ENCODE measurements around the gene GJB2.

The GJB2 gene

DNA sequence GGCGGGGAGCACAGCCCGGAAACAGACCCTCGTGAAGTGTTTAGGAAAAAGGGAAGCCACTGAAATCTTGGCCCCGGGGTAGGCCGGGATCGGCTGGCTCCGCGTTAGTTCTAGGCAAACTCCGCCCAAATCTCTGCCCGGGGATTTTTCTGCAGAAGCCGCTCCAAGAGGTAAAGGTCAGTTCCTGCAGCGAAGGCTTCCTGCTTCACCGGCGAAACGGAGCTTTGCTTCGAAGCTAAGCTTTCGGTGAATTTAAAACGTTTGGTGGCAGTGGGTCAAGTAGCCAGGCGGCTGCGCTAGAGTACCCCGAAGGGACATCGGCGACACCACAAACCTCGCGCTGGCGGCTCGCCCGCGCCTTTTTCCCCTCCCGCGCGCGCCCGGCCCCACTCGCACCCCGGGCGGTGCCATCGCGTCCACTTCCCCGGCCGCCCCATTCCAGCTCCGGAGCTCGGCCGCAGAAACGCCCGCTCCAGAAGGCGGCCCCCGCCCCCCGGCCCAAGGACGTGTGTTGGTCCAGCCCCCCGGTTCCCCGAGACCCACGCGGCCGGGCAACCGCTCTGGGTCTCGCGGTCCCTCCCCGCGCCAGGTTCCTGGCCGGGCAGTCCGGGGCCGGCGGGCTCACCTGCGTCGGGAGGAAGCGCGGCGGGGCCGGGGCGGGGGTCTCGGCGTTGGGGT lies 441 bp downstream of the GJB2 start:
- no peak for DNase-seq (ENCODE audit: low read depth, low spot score)

DNA sequence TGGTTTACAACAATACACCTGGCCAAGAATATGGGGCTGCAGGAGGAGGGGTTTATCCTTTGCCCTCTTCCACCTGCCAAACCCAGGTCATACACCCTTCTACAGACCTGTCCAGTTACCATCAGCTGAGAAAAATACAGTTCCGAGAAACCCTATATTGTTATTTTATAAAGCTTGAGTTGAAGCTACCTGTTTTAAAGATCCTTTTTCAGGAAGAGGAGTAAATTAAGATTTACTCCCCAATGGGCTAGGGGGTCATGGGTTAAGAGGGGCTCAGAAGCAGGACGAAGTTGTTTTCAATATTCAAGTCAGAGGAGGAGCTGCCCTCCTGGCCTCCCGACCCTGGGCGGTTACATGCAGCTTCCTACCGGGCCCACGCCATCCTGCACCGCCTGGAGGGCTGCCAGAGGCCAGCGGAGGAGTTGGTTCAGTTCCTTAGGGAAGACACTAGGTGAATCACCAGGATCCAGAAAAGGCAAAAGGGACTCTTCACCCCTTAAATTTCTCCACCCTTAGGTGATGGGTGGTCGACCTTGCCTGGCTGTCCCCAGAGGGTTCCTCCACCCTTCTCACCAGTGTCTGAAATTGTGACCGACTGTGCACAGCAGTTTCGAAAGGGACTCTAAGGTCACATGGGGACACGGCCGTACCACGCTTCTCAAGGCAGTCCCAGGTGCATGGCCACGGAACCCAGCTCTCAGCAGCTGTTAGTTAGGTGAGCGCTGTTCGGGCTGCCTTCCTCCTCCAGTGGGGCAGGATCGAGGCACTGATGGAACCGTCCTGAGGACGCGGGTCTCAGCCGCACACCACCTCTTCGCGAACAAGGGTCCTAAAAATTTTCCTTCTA lies 1.2 kb downstream of the GJB2 start:
- no peak for DNase-seq (ENCODE audit: low read depth, low spot score)

DNA sequence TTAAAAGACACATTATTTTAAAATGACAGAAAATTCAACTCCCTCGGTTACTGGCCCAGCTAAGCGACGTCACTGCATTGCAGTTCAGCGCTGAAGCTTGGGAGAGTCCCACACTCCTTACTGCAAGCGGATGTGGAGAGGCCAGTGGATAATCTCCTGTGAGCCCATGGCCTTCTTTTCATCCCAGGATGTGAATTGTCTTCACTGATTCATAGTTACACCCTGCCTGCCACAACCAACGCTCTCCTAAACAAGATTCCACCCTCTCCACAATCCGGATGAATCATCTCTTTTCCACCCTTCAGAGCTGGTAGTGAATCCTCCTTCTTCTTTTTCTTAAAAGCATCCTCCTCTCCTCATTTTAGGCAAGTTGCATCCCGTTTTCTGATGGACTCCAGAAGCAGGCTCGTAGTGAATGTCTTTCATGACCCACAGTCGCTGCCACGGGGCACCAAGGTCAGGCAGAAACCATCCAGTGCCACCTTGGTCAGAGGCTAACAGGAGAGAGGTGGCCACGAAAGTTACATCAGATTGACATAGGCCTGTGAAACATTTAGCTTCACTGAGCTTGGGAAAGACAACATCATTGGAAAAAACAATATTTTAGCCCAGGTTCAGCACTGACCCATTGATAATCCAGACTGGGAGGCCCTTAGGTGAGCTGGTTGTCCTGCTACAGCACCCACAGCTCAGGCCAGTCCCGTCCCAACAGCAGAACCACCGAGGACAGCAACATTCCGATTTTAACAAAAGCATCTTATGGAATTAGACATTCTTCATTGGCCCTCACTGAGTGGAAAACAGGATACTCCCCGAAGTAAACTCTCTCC lies 2.0 kb downstream of the GJB2 start:
- no peak for DNase-seq (ENCODE audit: low read depth, low spot score)

DNA sequence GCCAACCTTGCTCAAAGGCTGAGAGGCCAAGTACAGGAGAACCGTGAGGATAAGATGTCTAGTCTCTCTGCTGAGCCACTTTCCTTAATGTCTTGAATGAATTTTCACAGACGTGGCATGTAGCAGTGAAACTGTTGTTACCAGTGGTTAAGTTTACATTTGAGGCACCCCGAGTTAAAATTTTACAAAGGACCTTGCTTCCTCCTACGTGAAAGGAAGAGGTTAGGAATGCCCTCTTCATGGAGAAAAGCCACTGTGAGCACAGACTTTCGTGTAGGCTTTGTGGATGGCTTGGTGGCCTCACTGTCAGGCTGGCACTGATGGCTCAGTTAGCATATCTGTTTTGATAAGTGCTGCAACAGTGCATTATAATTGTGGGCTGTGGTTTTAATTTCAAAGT lies 2.7 kb downstream of the GJB2 start:
- no peak for DNase-seq (ENCODE audit: low read depth, low spot score)

DNA sequence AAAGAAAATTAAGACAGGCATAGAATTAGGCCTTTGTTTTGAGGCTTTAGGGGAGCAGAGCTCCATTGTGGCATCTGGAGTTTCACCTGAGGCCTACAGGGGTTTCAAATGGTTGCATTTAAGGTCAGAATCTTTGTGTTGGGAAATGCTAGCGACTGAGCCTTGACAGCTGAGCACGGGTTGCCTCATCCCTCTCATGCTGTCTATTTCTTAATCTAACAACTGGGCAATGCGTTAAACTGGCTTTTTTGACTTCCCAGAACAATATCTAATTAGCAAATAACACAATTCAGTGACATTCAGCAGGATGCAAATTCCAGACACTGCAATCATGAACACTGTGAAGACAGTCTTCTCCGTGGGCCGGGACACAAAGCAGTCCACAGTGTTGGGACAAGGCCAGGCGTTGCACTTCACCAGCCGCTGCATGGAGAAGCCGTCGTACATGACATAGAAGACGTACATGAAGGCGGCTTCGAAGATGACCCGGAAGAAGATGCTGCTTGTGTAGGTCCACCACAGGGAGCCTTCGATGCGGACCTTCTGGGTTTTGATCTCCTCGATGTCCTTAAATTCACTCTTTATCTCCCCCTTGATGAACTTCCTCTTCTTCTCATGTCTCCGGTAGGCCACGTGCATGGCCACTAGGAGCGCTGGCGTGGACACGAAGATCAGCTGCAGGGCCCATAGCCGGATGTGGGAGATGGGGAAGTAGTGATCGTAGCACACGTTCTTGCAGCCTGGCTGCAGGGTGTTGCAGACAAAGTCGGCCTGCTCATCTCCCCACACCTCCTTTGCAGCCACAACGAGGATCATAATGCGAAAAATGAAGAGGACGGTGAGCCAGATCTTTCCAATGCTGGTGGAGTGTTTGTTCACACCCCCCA lies 3.8 kb downstream of the GJB2 start:
- no peak for DNase-seq (ENCODE audit: low read depth, low spot score)

DNA sequence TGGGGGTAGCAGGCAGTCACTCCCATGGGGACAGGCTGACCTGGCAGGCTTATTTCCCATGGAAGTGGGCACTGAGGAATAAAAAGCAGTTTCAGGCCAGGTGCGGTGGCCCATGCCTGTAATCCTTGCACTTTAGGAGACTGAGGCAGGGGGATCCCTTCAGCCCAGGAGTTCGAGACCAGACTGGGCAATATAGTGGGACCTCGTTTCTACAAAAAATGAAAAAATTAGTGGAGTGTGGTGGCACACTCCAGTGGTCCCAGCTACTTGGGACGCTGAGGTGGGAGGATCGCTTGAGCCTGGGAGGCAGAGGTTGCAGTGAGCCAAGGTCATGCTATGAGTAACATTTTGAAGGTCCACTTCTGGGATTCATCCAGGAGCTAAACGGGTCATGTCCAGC lies 6.0 kb downstream of the GJB2 start:
- no peak for DNase-seq (ENCODE audit: low read depth, low spot score)

DNA sequence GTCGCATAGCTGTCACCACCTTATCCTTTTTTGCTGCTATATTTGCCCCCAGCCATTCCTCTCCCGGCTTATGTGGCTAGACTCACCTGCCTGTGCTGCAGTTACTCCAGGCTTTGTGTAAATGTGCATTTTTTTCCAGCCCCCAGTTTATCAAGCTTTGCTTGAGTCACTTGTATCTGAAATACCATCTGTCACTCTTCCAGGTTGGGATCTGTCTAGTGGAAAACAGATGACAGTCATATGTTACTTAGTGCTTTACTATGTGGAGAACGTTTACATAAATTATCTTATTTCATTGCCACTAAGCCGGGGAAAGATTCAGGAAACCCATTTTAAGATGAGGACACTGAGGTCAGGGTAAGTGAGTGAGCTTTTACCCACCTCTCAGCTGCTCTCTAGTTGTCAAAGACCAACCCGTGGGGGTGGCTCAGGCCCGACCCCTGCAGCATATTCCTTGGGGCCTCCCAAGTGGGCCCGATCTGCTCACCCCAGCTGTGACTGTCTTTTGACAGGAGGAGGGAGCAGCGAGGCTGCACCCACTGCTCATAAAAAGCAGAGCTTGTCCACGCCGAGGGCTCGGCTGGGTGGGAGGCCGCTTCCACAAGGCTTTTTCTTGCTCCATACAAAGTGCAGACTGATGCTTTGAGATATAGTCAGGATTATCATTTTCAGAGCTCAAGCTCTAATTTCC lies 7.2 kb downstream of the GJB2 start:
- no peak for DNase-seq (ENCODE audit: low read depth, low spot score)

DNA sequence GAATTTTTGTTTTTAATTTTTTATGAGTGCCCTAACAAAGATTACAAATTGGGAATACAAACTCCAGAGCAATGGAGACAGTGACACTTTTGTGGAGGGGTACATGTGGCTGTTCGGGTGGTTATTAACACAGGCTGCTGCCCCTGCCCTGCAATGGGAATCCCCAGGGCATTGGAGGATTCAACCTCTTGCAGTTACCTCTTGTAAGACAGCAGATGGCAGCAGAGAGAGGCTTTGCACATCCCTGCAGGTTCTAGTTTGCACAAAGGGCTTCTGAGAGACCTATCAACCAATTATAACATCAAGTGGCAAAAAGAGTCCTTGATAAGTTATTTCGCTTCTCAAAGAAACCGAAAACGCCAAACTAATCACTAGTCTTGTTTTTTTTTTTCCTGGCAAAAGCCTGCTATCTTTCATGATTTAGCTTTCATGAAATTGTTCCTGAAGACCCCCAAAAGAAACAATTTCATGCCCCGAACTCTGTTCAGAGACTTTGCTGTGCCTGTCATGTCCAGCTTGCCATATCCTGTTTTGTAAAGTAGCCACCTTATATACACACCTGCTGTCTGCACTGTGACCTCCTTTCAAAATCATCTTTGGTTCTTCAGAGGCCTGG lies 10.4 kb downstream of the GJB2 start:
- DNase-seq (ENCODE audit: low read depth, low spot score) = peak; percentile 41

DNA sequence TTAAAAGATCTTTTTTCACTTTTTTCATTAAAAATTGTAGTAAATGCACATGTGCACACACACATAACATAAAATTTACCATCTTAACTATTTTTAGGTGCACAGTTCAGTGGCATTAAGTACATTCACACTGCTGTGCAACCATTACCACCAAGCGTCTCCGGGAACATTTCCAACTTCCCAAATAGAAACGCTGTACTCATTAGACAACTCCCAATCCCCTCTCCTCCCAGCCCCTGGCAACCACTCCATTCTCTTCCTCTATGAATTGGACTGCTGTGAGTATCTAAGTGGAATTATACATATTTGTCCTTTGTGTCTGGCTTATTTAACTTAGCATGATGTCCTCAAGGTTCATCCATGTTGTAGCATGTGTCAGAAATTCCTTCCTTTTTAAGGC lies 11.6 kb downstream of the GJB2 start:
- DNase-seq (ENCODE audit: low read depth, low spot score) = no peak

DNA sequence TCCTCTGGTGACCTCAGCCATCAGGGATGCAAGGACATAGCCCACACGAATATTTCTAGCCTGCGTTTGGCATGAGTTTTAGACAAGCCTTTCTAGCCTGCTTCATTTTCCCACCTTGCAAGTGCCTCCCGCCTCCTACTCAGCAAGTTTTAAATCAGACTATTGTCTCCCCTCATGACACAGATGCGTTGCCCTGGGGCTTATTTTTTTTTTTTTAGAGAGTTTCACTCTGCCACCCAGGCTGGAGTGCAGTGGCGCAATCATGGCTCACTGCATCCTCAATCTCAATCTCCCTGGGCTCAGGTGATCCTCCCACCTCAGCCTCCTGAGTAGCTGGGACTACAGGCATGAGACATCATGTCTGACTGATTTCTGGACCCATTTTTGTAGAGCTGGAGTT lies 14.6 kb downstream of the GJB2 start:
- no peak for DNase-seq (ENCODE audit: low read depth, low spot score)

DNA sequence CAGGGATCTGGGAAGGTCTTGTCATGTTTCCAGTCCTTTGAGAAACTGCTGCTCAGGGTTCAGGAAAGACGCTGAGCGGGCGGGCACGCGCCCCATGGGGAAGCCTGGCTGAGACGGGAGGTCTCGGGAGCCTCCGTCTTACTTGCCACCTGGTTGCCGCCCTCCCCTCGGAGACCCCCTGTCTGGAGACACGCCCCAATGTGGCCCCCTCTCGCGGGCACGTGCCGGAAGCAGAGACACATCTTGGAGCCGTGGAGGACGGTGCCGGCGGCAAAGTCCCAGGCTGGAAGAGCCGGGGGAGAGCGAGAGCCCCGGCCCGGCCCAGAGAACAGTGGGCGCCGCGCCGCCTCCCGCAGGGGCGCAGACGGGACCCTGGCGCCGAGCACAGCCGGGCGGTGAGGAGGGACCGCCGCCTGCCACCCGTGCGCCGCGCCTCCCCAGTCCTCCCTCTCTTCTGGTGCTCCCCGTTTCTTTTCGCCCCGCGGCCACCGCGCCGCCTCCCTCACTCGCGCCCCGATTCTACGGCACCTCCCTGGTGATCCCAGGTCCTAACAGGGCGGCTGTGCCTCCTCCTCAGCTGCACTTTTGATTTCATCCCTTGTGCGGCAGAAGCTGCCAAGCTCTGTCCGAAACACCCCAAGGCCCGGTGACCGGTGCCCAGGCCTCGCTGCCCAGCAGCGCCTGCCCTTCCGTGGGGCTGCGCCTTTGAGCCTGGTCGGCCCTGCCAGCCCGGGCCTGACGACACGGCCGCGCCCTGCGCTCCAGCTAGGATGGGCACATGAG lies 15.5 kb downstream of the GJB2 start:
- no peak for DNase-seq (ENCODE audit: low read depth, low spot score)

DNA sequence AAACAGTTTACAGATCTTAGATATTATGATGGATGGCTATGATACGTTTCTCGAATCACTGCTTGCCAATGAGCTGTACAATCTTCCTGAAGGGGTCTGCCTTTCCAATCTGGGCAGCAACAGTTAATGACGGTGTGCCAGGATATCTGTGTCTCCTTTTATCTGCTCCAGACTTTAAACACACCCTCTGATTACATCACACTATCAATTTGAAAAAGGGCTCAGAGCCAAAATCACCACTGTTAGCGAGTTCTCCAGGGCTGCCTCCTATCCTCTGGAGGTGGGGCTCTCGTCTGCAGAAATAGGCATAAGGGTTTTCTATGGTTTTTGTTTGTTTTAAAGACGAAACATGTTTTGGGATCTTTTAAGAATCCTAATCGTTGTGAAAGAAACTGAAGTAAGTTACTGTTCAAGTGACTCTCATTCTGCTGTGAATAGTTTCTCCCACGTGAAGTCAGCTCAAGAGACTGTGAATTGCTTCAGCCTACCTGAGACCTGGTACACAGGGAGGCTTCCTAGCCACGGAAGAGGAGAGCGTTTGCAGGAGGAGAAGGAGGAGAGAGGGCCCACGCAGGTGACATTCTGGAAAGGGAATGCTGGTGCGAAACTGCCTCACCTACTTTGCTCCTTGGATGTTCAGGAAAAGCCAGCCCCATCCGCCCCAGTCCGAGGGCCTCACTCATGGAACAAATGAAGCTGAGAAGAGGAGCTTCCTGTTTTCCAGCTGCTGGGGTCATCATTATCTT lies 16.7 kb downstream of the GJB2 start:
- no peak for DNase-seq (ENCODE audit: low read depth, low spot score)

DNA sequence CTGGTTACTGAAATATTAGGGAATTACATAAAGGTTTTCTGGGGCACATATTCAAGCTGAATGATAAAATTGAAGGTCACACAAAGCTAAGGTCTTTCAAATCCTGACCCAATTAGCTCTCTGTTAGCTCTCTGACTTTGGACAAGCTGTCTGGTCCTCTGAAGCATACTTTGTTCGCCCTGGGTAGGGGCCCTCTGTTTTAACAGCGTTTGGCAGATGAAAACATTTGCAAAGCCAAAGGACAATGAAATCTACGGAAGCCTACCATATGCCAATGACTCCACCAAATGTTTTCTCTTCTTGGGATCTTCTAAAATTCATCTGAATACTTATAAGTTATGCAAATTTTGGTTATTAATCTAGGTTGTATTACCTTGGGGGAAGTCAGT lies 17.3 kb downstream of the GJB2 start:
- no peak for DNase-seq (ENCODE audit: low read depth, low spot score)

DNA sequence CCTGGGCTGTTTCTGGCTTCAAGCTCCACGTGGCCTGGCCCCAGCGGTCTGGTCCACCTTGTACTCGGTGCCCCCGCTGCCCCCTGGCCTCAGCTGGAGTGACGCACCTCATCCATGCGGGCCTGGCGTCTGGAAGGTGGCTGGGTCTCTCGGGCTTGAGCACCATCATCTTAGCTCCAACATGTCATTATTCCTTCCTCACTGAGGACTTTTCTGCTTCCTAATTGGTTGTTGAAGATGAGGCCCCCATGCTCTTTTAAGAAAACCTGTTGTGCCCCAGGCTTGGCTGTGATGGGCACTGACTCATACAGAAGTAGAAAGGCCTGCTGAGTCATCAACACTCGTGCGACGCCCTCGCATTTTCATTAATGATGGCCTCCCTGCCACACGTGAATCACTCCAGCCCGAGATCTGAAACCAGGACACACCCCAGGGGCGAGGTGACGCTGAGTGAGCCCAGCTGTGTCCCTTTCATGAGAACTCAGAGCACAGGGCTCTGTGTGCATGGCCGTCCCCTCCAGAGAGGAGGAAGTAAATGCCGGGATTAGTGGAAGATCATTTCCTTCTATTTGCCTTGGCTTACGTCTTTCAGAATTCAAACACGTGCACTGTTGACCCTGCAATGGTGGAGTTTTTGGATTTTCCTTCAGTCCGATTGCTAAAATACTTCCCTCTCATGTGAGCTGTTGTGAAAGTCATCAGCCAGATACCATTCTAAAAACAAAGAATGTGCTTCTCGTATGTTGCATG lies 17.9 kb downstream of the GJB2 start:
- peak; percentile 53 for DNase-seq (ENCODE audit: low read depth, low spot score)

DNA sequence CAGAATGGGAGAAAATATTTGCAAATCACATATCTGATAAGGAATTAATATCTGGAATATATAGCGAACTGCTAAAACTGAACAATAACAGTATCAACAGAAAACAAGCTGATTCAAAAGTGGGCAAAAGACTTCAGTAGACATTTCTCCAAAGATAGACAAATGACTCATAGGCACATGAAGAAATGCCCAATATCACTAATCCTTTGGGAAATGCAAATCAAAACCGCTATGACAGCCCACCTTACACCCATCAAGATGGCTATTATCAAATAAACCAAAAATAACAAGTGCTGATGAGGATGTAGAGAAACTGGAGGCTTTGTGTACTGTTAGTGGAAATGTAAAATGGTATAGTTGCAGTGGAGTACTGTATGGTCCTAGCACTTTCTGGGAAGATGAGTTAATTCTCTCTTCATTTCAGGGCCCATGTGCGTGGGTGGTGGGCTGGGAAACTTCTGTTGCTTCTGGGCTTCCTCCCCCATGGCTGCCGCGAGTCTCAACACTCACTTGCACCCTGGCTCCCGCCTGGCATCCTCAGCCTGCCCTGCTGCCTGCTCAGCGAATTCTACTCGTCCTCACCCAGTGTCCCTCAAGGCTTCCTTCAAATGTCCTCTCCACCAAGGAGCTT lies 19.5 kb downstream of the GJB2 start:
- no peak for DNase-seq (ENCODE audit: low read depth, low spot score)

DNA sequence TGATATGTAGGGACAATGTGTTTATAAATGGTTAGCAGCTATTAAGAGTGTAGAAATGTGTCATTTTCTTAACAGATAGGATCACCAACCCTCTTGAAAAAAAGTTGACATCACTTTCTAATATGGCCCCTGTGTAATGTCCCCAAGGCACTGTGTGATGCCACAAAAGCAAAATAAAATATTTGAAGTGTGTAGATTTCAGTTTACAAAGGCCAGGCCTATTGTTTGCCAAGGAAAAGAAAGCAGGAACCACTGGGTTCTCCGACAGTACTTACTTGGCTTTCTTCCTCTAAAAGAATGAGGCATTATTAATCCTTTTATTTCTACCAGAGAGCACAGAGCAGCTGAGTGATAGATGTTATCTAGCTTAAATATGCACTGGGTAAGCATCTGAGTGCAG lies 21.4 kb downstream of the GJB2 start:
- DNase-seq (ENCODE audit: low read depth, low spot score) = no peak

DNA sequence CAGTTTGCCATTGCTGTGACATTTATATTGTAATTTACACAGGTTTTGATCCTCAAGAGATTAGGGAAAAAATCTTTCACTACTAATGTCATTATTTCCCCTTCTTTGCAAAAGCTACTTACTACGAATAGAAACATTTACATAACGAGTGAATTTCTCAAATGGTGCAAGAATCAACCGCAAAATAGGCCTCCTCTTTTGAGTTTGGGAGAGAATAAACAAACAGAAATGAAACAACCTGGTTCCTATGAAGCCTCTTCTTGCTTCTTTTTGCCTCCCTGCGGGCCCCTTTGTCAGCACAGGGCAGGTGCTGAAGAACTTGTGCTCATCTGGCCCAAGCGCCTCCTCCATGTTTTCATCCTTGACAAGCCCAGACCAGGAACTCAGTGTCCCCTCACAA lies 21.8 kb downstream of the GJB2 start:
- DNase-seq (ENCODE audit: low read depth, low spot score) = no peak

DNA sequence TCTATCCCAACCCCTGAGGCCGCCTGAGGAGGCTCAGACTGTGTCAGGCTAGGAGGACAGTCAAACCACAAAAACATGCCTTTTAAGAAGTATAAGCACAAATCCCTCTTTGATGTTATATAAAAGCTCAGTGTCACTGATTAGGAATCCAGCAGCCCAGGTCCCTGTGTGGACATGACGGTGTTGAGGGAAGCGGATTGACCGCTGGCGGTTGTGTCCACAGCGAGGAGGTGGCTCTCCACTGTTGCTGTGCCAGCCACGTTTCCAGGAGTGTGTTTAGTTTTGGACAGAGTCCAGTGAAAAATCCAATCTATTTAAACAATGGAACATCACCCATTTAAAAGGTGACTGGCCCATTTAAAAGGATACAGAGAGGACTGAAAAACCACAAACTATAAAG lies 24.3 kb downstream of the GJB2 start:
- DNase-seq (ENCODE audit: low read depth, low spot score) = no peak

Measured in activated CD4-positive, CD25-positive, alpha-beta regulatory T cell treated with anti-CD3 and anti-CD28 coated beads, Interleukin-2, amount 50 U/mL, for 16 hours (primary cell).